Measurements from ENCODE around the gene STK10.

Gene STK10

GRCh38 chr5:172188893-172189692, 1.1 kb upstream of the STK10 start:
- no peak for DNase-seq

DNA sequence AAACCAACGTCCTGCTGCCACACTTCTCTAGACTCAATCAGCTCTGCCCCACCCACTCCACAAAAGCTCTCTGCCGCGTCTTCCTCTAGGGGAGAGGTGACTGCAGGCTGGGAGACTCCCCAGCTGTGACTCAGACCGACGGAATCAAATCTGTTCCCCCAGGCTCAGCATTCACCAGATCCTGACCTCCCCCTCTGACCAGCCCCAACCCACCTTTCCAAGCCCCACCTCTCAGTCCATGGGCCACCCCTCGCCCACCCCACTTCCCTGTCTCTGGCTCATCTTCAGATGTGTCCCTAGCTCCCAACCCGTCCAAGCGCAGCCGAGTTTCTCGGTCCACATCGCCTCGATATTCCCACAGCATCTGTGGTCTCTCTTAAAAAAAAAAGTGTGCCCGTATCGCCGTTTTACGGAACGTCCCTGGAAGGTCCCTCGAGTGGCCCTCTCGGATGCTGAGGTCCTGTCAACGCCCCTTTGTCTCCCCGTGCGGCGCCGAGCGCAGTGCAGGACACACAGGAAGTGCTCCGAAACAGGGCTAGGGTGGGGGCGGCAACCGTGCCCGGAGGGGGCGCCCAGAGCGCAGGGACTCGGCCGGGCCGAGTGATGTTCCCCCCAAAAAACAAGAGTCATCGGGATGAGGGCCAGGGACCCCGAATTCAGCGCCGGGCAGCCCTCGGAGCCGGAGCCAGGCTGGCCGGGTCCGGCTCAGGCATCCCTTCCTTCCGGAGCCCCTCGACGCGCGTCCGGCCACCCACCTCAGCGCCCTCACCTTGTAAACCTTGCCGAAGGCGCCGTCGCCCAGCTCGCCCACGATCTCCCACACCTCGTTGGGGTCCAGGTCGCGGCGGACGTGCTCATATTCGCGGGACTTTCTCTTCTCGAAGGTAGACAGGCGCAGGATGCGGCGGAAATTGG, 649 bp downstream of the STK10 start:
- DNase-seq = peak; percentile 78

DNA sequence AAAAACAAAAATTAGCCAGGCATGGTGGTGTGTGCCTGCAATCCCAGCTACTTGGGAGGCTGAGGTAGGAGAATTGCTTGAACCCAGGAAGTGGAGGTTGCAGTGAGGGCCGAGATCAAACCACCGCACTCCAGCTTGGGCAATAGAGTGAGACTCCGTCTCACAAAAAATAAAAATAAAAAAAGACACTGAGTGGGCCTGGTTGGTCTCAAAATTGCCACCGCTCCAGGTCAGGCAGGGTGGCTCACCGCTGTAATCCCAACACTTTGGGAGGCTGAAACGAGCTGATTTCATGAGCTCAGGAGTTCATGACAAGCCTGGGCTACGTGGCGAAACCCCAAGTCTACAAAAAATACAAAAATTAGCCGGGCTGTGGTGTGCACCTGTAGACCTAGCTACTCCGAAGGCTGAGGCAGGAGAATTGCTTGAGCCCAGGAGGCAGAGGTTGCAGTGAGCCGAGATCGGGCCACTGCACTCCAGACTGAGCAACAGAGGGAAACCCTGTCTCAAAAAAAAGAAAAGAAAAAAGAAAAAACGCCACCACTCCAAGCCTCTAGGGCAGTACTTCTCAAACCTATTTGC, 1.8 kb downstream of the STK10 start:
- DNase-seq = no peak

DNA sequence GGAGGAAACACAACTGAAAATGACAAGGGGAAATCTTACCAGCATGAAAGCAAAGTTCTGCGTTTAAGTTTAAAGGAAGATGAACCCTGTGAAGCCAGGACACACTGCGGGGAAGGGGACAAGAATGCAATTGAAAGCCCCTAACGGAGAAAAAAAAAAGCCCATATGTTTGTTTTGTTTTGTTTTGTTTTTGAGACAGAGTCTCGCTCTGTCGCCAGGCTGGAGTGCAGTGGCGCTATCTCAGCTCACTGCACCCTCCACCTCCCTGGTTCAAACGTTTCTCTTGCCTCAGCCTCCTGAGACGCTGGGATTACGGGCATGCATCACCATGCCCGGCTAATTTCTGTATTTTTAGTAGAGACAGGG, 2.9 kb downstream of the STK10 start:
- no peak for DNase-seq

DNA sequence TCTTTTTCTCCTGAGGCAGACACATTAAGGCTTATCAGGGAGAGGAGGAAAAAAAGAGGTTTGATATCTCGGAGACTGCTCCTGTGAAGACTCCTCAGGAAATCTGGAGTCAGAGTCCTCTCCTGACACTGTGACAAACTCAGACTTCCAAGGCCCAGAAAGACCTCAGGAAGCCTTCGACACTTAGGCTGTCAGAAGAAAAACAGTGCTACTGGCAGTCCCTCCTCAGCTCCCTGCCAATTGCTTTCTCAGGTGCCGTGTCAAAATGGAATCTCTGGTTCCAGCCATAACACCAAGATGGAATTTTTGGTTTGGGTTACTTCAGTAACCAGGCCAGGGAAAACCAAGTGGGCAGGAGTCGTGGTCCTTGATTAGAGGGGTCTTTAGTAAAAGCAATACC, 4.1 kb downstream of the STK10 start:
- DNase-seq = no peak

DNA sequence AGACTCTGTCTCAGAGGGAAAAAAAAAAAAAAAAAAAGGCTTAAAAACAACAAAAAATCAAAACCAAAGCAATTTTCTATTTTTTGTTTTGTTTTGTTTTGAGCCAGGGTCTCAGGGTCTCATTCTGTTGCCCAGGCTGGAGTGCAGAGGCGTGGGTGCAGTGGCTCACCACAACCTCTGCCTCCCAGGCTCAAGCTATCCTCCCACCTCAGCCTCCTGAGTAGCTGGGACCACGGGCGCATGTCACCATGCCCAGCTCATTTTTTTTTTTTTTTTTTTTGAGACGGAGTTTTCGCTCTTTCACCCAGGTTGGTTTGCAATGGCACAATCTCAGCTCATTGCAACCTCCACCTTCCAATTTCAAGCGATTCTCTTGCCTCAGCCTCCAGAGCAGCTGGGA, 5.7 kb downstream of the STK10 start:
- no peak for DNase-seq

- no peak for DNase-seq
Measured at GRCh38 chr5:172180936-172181335, 7.1 kb downstream of the STK10 start.

GRCh38 chr5:172178991-172179989, 8.7 kb downstream of the STK10 start:
- peak; percentile 58 for DNase-seq

- DNase-seq = no peak
Measured at GRCh38 chr5:172178301-172178987, 9.6 kb downstream of the STK10 start.

DNA sequence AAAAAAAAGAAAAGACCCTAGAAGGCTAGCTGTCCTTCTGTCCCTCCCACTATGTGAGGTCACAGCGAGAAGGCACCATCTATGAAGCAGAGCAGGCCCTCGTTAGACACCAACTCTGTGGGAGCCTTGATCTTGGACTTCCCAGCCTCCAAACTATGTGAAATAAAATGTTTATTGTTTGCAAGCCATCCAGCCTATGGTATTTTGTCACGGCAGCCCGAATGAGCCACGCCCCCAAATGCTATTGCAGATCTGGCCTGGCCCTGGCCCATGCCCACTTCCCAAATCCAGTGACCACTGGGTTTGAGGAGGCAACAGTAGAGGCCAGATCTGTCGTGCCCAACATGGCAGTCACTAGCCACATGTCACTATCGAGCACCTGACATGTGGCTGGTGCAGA, 10.8 kb downstream of the STK10 start:
- DNase-seq = no peak

GRCh38 chr5:172175263-172175719, 12.7 kb downstream of the STK10 start:
- peak; percentile 89 for DNase-seq

- DNase-seq = peak; percentile 82
Measured at GRCh38 chr5:172173564-172174153, 14.4 kb downstream of the STK10 start.

DNA sequence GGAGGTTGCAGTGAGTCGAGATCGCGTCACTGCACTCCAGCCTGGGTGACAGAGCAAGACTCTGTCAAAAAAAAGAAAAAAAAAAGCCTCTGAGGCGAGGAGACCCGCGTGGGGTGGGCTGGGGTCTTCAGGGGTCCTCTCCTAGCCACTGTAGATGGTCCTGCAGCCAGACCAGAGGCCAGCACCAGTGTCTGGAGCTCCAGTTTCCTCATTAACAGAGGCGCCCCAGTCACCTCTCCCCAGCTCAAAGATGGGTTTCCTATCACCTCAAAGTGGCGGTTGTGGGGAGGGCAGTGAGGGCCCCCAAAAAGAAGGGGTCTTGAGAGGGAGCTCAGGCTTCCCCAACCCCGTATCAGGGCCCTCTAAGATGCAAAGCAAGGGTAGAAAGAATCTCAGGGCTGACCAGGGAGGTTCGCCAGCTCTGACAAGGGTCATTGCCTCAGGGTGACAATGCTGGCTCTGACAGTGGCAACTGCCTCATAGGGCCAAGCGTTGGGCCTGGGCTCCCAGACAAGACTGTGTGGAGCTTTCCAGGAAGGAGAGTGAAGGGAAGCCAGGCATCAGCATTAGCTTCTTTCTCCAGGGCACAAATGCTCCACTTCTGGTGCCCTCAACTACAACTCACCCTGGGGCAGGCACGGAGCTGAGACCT, 15.0 kb downstream of the STK10 start:
- no peak for DNase-seq

DNA sequence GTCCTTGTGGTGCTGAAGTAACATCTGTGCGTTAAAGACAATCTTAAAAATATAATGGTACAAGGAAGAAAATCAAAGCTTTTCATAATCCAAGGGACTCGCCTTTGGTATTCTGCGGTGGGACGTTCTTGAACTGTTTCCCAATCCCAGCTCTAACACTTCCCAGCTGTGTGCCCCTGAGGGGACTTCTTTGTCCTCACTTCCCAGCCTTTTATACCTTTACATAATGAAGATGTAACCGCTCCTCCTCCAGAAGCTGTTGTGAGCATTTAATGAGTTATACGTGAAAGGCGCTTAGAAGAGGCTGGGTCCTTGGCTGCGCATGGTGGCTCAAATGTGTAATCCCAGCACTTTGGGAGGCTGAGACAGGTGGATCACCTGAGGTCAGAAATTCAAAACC, 16.9 kb downstream of the STK10 start:
- DNase-seq = no peak

GRCh38 chr5:172170251-172170701, 17.7 kb downstream of the STK10 start:
- DNase-seq = no peak

- no peak for DNase-seq
Measured at GRCh38 chr5:172169216-172169615, 18.8 kb downstream of the STK10 start.

DNA sequence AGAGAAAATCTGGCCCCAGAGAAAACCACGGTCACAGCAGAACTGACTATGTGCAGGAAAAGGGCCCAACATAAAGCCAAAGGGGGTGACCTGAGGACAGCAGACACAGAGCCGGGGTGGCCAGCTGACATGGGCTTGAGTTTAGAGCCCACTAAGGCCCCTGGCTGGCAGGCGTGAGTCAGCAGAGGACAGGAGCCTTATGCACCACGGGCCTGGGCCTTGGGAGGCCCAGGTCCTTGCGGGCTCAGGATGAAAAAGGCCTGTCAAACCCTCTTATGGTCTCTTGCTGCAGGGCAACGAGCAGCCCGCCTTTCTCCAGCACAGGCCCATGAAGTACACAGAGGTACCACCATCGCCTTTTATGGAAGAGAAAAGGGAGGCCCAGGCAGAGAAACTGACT, 19.7 kb downstream of the STK10 start:
- no peak for DNase-seq

DNA sequence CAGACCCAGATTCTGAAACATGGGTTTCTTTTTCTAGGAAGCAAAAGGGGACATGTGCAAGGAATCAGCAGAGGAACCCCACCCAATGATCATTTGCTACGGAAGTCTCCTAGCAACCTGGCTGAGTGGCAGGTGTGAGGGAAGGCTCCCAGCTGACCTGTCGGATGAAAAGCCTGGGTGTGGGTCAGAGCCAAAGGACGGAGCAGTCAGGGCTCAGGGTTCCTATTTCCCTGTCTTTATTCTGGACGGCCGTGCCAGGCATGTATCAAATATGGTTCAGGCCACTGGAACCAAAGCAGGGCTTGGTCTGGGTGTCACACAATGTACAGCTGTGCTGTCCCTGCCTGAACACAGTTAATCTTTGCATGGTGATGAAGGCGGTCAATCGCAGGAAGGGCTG, 20.1 kb downstream of the STK10 start:
- DNase-seq = no peak

- DNase-seq = no peak
Measured at GRCh38 chr5:172166030-172166826, 21.8 kb downstream of the STK10 start.

- no peak for DNase-seq
Measured at GRCh38 chr5:172165465-172165864, 22.6 kb downstream of the STK10 start.
